Stimulated activated CD4-positive, alpha-beta T cell treated with anti-CD3 and anti-CD28 coated beads, Interleukin-4, amount 100 ng/mL, for 24 hours (primary cell): ENCODE measurements around the gene PLCL1.

Experiments used
- DNase-seq: peaks from one replicate; pipeline ENCODE4 v3.0.0-alpha.2; 2020

Gene PLCL1

GRCh38 chr2:197929886-197930227, 125.5 kb downstream of the PLCL1 start:
- DNase-seq: no peak

- no peak for DNase-seq
Measured at GRCh38 chr2:197930570-197931278, 126.3 kb downstream of the PLCL1 start.

- DNase-seq: no peak
Measured at GRCh38 chr2:197931661-197932312, 127.4 kb downstream of the PLCL1 start.

- no peak for DNase-seq
Measured at GRCh38 chr2:197932374-197932773, 128.0 kb downstream of the PLCL1 start.

- no peak for DNase-seq
Measured at GRCh38 chr2:197934261-197934933, 130.0 kb downstream of the PLCL1 start.

- DNase-seq: no peak
Measured at GRCh38 chr2:197934934-197935289, 130.5 kb downstream of the PLCL1 start.

- no peak for DNase-seq
Measured at GRCh38 chr2:197937814-197938213, 133.4 kb downstream of the PLCL1 start.

- no peak for DNase-seq
Measured at GRCh38 chr2:197938555-197938954, 134.2 kb downstream of the PLCL1 start.

GRCh38 chr2:197939787-197940186, 135.4 kb downstream of the PLCL1 start:
- no peak for DNase-seq

GRCh38 chr2:197940382-197940781, 136.0 kb downstream of the PLCL1 start:
- DNase-seq: no peak

GRCh38 chr2:197941715-197942114, 137.3 kb downstream of the PLCL1 start:
- no peak for DNase-seq

GRCh38 chr2:197943731-197944130, 139.3 kb downstream of the PLCL1 start:
- DNase-seq: no peak

- DNase-seq: no peak
Measured at GRCh38 chr2:197944416-197945096, 140.2 kb downstream of the PLCL1 start.

- no peak for DNase-seq
Measured at GRCh38 chr2:197946562-197946961, 142.2 kb downstream of the PLCL1 start.

GRCh38 chr2:197947219-197947757, 142.9 kb downstream of the PLCL1 start:
- DNase-seq: no peak

GRCh38 chr2:197949224-197949623, 144.8 kb downstream of the PLCL1 start:
- DNase-seq: no peak

GRCh38 chr2:197950006-197950405, 145.6 kb downstream of the PLCL1 start:
- no peak for DNase-seq

- no peak for DNase-seq
Measured at GRCh38 chr2:197950724-197951123, 146.3 kb downstream of the PLCL1 start.

GRCh38 chr2:197952540-197953202, 148.3 kb downstream of the PLCL1 start:
- DNase-seq: peak; percentile 48

GRCh38 chr2:197954328-197954727, 149.9 kb downstream of the PLCL1 start:
- DNase-seq: no peak

GRCh38 chr2:197958592-197959150, 154.3 kb downstream of the PLCL1 start:
- no peak for DNase-seq

GRCh38 chr2:197959383-197959782, 155.0 kb downstream of the PLCL1 start:
- DNase-seq: no peak

GRCh38 chr2:197960786-197961185, 156.4 kb downstream of the PLCL1 start:
- no peak for DNase-seq
